HG02763 (cell line): ENCODE data around the gene ZYX.
"Not testable (repeated sequence)": the region's sequence is repeated elsewhere in the genome, so short reads cannot be mapped to it uniquely, and the experiment has no call there.

Experiments used
- ATAC-seq: cut with Tn5 transposase; IDR thresholded peaks from one replicate; pipeline ENCODE4 v1.9.1; 2021; ENCODE audit warnings: mild to moderate bottlenecking, moderate library complexity; ENCODE audit not compliant: unreplicated experiment

ZYX gene

DNA sequence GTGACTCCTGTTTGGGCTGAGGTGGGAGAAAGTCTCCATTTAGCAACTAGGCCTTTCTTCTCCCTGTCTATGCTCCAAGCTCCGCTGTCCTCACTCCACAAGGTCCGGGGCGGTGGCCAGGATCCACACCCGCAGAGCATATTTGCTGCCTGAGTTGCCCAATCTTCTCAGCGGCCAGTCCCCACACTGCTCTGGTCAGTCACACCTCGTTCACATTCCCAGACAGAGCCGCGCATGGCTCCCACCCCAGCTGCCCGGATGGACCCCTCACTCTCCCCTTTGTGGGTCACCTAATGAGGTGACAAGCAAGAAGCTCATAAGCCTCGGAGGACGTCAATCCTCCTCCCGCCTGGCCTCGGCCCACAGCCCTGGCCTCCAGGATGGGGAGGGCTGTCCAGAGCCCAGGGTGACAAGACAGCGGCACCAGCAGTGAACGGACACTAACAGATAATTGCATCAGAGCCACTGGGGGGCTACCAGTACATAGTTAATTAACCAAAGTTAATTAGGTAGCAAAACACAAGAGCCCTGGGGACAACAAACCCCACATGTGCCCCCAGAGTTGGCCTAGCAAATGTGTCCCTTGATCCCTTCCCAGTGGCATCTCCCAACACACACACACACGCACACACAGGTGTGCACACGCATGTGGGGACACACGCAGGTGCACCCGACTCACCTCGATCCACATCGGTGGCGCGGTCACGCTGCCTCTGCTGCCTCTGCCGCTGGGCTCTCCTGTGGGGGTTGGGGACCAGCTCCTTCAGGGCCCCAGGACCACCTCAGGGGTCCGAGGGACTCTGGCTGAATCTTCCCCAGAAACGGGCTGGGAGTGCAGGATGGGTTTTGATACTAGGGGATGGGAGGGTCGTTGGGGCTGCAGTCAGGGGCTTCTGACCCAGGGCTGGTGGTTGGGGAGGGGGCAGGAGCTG lies 15.7 kb downstream of the ZYX start:
- no peak for ATAC-seq

DNA sequence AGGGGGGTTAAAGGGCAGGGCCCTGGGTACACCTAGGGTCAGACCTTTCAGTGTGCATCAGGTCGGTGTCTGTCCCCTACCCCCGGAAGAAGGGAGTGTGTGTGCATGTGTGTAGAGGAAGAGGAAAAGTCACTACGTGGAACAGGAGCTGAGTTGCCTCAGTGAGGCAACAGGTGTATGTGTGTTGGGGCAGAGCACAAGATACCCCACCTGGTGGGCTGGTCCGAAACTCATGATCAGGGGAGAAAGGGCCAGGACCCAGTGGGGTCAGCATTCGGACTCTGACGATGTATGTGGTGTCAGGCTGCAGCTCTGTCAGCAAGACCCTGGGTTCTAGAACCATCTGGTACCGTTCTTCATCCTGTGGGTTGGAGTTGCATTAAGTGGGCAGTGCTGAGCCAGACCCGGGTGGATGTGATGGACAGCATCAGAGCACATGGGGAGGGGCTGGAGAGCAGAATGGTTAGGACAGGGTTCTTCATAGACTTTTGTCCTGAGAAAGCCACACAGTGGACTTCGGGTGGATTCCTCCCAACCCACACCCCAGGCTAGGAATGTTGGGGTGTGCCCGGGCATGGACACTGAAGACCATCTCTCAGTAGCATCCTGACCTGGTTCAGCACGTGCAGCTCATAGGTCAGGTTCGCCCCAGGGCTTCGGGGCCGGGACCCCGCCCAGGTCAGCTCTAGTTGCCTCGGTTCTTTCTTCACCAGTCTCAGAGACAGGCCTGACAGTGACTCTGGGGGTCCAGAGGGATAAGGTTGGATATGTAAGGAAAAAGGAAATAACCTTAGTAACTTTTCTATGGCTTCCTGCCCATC lies 16.8 kb downstream of the ZYX start:
- ATAC-seq: no peak

DNA sequence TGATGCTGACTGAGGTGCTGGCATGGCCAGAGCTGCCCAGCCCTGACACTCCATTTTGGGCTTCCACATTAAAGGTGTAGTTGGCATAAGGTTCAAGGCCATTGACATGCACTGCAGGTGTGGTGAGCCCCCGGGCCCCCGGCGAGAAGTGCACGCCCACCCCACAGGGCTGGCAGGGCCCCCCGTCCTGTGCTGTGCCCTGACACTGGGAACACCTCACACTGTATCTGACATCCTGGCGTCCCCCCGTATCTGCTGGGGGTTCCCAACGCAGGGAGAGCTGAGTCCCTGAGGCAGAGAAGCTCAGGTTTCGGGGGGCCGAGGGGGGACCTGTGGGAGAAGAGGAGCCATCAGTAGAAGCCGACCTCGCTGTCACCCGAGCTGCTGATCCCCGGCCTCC lies 17.5 kb downstream of the ZYX start:
- ATAC-seq: no peak

DNA sequence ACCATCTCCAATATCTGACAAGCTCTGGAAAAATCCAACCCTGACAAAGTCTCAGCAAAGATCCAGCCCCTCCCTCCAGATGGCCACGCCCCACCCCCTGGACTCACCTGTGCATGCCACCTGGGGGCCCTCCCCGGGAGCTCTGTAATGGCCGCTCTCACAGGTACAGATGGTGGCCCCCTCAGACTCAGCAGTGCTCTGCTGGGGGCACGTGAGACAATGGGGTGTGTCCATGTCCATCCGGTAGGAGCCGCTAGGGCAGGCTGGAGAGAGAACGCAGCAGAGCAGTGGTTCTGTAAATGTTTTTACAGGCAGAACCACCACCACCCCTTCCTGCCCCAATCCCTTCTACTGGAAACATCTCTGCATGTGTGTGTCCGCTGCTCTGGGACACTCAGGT lies 18.0 kb downstream of the ZYX start:
- ATAC-seq: no peak

DNA sequence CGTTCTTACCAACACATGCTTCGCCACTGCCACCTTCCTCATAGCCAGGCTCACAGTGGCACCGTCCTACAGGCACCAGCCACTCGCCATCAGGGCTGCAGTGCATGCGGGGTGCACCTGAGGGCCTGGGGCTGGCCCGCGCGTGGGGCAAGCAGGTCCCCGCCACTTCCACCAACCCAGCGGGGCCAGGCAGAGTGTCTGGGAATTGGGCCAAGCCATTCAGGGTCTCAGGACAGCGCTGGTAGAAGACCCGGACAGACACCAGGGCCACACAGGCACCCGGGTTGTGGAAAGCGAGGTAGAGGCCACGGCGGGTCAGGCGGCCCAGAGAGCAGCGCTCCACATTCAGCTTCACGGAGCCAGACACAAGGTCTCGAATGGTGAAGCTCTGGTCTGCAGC lies 18.5 kb downstream of the ZYX start:
- no peak for ATAC-seq

DNA sequence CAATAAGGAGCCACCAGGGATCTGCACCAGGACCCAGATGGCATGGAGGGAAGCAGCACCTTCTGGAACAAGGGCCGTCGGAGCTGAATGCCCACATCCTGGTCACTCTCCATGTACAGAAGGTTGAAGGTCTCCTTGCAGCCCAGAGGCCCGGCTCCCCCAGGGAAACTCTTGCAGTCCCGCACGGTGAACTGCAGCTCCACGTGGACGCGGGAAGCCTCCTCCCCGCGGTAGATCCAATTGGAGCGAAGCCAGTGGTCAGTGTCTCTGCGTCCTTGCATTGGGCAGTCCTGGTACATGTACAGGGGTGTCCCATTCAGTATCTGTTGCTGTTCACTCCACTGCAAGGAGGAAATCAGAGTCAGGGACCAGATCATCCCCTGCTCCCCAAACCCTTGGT lies 20.1 kb downstream of the ZYX start:
- ATAC-seq: no peak

DNA sequence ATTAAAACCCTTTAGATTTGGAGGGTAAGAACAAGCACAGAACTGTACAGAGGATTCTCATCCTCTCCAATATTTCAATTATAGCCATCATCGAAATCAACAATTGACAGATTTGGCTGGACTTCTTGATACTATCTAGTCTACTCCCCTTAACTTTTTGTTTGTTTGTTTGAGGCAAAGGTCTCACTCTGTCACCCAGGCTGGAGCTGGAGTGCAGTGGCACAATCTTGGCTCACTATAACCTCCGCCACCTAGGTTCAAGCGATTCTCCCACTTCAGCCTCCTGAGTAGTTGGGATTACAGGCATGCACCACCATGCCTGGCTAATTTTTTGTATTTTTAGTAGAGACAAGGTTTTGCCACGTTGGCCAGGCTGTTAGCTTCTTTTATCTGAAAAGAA lies 21.1 kb downstream of the ZYX start:
- ATAC-seq: not testable (repeated sequence)

DNA sequence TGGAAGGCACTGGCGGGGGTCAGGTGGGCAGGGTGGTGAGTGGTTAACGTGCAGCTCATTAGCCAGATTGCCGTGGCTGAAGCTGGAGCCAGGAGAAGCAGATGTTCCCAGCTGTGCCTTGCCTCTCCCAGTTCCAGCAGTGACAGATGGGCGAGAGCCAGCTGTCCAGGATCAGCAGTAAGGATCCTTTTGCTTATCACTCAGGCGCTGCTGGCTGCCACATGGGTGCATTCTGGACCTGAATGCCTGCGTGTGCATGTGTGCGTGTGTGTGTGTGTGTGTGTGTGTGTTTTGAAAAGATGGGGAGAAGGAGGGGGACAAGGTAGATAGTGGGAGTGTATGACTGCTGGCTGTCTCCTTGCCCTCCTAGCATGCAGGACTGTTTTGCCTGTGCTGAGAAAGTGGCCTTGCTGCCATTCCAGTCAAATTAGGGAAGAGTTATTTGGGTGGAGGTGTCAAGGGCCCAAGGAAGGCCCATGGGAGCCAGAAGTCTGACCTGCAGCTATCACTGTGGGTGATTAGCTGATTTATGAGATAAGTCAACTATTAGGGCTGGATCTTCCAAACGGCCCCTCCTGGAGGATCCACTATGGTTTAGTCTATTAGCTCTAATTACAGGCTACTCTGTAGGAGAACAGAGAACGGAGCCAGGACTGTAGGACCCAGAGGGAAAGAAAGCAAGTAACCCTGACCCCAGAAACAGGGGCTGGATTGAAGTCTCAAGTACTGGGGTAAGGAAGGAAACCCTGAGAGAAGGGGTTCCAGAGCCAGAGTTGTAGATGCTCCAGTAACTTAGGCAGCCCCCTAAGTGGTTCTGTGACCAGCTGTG lies 24.2 kb downstream of the ZYX start:
- ATAC-seq: no peak

DNA sequence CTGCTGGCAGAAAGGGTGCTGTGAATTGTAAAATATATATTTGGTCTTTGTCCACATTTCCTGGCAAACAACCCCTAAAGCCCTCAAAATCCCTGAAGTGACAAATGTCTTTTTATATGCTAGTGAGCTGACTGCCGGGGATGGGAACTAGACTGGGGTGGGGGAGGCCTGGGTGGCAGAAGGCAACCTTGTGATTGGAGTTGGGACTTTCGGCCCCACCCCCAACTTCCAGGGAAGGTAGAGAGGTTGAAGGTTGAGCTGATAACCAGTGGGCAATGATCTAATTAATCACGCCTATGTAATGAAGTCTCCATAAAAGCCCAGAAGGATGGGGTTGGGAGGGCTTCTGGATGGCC lies 24.8 kb downstream of the ZYX start:
- no peak for ATAC-seq

DNA sequence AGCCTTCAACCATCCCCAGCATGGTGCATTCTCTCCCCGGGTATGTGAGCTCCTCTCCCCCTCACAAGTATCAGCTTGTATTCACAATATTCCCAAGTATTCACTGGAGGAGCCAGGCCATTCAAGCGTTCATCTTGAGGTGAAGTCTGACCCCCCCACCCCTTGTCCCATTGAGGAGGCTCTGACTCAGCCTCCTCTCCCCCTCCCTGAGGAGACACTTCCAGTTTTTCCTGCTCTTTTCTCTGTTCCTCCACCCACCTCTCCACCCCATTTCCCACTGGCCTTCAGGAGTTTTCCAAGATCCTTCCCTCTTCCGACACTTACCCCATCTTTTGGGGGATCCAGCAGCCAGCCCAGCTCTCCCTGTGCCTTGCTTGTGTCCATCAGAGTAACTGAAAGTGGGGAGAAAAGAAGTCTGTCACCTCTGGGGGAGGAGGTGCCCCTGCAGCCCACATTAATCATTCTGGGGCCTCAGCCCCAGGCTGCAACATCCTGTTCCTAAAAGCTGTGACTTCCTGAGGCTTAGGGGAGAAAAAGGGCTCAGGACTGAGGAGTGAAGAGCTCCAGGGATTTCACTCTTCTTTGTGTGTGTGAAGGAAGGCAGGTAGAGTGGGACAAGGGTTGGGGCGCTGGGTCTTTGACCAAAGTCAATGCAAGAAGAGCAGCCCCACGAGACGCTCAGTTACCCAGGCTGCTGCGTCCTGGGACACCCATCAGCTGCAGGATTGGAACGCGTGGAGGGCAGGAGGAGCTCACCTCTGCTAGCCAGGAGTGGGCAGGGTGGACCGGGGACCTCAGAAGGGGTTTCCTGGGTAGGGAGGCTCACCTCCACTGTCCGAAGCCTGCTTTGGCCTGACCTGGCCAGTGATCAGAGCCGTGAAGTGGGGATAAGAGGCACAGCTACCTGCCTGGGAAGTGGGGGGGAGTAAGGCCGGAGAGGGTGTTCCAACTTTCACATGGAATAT lies 26.4 kb downstream of the ZYX start:
- no peak for ATAC-seq

DNA sequence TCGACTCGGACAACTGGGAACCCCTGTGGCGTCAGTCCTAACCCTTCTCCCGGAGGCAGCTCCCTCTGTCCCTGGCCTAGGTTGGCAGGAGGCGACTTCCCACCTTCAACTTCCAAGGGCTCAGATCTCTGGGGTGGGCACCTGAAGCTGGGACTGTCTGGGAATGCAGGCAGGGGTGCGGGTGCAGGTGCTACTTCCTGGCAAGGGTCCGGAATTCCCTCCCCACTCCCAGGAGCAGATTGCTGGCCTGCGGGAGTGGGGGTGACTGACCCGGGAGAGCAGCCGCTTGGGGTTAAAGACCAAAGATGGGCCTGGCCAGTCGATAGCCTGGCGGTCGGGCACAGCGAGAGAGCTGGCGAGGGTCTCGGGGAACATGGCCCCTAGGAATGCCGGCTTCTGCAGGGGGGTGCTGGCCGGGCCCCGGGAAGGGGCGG lies 27.1 kb downstream of the ZYX start:
- no peak for ATAC-seq

DNA sequence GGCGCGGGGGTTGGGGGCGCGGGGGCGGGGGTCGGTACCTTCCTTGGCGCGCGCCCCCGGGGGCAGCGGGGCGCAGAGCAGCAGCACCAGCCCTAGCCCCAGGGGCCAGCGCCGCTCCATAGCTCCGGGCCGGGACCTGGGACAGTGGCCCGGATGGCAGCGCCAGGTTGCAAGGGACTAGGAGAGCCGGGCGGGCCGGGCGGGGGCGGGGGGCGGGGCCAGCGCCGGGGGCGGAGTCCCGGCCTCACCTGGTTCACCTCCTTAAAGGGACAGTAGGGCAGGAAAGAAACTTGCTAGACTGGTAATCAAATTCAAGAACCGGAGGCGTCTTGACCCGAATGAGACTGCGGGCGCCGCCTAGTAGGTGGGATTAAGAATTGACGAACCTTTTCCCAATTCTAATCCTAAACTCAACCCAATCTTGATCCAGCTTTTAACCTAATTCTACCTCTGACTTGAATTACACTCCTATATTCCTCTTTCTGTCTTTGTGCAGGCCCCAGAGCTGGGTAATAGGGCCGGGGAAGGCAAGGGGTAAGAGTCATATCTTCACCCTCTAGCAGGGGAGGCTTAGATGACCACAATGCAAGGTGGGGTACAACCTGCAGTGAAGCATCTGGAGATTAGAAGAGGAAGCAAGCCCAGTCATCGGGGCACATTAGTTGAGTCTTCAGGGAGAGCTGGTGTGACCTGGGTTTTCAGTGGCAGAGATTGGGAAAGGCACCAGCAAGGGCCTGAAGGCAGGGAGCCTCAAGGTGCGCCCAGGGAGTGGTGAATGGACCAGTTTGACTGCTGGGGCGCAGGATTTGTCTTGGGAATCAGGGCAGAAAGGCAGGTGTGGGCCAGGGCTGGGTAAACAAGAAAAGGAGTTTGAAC lies 27.8 kb downstream of the ZYX start, which contains the start of gene EPHA1:
Gene EPHA1 (minus strand): TSS at position 171 of the 876 bp plus-strand sequence. CDS start 51 bp downstream, at position 120.
- ATAC-seq: peak; percentile 46

DNA sequence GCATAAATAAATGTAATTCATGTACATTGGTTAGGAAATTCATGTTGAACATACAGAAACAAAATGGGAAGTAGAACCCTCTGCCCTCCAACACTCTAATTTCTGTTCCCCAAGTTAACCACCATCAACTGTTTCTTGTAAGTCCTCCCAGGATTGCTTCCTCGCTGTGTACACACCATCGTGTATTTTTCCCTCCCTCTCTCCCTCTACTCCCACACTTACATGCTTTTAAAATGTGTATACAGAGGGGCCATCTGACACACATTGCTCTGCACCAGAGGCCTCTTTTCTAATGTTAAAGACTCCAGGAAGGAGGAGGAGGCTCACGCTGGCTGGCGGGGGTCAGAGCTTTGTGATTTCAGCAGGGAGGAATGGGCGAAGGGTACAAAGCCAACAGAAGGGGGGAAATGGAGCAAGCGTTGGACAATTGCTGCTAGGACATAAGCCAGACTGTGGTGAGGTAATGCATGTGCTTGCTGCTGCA lies 29.4 kb downstream of the ZYX start:
- no peak for ATAC-seq

DNA sequence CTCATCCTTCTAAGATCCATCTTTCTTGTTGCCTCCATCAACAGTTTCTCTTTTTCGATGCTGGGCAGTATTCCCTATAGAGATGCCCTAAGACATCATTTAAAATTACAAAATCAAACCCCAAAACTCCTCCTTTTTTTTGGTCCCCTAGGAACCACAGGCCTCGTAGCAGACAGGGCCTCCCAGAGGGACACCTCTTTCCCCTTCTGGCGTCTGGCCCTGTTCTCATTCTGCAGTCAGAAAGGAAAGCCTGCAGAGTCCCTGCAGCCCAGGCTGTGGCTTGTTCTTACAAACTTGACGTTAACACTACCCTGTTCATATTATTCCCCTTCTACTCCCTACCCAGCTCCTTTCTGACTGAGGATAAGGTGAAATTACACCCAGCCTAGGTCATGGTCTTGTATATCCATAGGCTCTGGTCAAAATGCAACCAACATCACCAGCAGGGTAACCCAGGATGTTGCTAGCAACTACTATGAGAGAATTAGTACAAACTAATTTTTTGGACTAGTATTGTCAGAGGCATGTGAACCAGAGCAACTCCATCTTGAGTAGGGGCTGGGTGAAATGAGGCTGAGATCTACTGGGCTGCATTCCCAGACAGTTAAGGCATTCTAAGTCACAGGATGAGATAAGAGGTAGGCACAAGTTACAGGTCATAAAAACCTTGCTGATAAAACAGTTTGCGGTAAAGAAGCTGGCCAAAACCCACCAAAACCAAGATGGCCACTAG lies 31.0 kb downstream of the ZYX start:
- no peak for ATAC-seq

DNA sequence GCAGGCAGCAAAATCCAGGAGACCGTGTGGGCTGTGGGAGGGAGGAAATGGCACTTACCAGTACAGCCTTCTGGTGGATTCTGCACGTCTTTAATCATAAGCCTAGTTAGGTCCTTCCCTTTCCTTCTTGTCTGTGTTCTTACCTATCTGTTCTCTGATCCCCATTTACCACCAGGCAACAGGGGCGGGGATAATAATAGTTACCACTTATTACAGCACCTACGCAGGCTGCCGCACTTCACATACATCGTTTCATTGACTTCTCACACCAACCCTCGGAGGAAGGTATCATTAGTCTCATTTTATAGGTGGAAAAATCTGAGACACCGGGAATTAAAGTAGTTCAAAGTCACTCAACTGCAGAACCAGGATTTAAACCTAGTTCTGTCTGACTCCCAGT lies 32.0 kb downstream of the ZYX start:
- ATAC-seq: no peak

DNA sequence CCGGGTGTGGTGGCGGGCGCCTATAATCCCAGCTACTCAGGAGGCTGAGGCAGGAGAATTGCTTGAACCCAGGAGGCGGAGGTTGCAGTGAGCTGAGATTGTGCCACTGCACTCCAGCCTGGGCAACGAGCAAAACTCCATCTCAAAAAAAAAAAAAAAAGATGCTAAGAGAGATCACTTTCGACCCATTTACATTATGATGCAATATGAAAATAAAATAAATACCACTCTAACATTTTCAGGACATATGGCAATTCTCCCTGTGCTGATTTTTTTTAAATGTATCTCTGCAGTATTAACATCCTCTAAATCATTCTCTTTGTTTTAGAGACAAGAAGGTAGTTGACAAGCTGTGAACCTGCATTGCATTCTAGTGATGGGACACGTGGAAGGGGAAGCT lies 34.1 kb downstream of the ZYX start:
- not testable (repeated sequence) for ATAC-seq

DNA sequence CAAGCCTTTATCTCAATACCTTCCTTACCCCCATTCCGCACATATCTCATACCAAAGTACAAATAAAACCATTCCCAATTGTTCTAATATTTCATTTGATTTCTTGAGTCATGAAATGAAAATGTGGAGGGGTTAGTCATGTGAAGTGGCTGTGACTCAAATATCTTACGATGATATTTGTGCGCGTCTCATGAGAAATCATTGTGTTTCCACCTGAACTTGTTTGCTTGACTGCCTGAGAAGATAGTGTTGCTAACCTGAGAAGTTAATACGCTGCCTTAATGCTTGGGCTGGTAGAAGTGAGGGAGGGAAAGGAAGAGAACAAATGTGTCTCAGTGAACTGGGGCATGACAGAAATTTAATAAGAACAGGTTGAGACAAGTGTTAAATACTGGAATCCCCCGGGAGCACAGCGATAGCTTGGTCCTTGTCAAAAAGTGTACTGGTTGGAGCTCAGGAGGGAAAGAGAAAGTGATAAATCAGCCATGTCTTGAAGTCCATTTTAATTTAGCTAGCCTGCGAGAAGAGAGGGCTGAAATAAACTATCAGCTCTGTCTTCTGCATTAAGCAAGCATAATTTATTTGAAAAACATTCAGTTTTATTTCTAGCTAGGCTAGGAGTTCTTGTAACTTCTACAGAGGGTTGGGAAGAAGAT lies 34.7 kb downstream of the ZYX start:
- ATAC-seq: no peak
